MG63 (cell line): ENCODE results near the gene ZNF609. TPM values are rescaled to one million over a fixed set of nuclear protein-coding genes. Genes with fewer than 3 reads are reported as not detected.
A peak's percentile ranks its signal among the peaks of the same experiment; 100 is the strongest.
"Not testable (repeated sequence)": the region's sequence is repeated elsewhere in the genome, so short reads cannot be mapped to it uniquely, and the experiment has no call there.

Experiments used
- DNase-seq: peaks from one replicate; pipeline ENCODE4 v3.0.0-alpha.2; 2020
- H3K27me3 ChIP-seq: fragments of 250-450 bp; sonication (Bioruptor Pico); 2 replicates; pipeline ENCODE4 v1.5.1; 2020; ENCODE audit warnings: mild to moderate bottlenecking, moderate library complexity
- H3K36me3 ChIP-seq: fragments of 250-450 bp; sonication (Bioruptor Pico); 2 replicates; pipeline ENCODE4 v1.5.1; 2020; ENCODE audit warnings: mild to moderate bottlenecking, moderate library complexity
- H3K4me3 ChIP-seq: fragments of 250-450 bp; sonication (Bioruptor Pico); 2 replicates; pipeline ENCODE4 v1.5.1; 2020; ENCODE audit warnings: mild to moderate bottlenecking, moderate library complexity
- H3K9me3 ChIP-seq: fragments of 250-450 bp; sonication (Bioruptor Pico); 2 replicates; pipeline ENCODE4 v1.5.1; 2020; ENCODE audit warnings: mild to moderate bottlenecking, moderate library complexity
- total RNA-seq: library from RNA; depleted of rRNA; stranded (reverse); fragments of >200 nt; shearing (Covaris generic); gene quantifications from 2 replicates; pipeline ENCODE4 v1.2.3, GENCODE V29; 2014; ENCODE audit warnings: low replicate concordance

Gene ZNF609
- total RNA-seq, 1 experiment from 2014 or later: 7.1 TPM

- no peak for DNase-seq
- Histone ChIP-seq H3K4me3 (no peak overlapping the region), H3K9me3 (no peaks in the 10 kb centered on the region), H3K36me3 (peaks cover 3% of the 10 kb centered on the region), H3K27me3 (no peaks in the 10 kb centered on the region)
These were observed 18.5 kb downstream of the ZNF609 start for GRCh38 chr15:64478863-64479262.

- no peak overlapping the region for H3K4me3 ChIP-seq
- DNase-seq: no peak
- H3K9me3 ChIP-seq: no peaks in the 10 kb centered on the region
- H3K36me3 ChIP-seq: peaks cover 3% of the 10 kb centered on the region
- no peaks in the 10 kb centered on the region for H3K27me3 ChIP-seq
These were observed 20.5 kb downstream of the ZNF609 start for GRCh38 chr15:64480891-64481290.

- DNase-seq: no peak
- no peak overlapping the region for H3K4me3 ChIP-seq
- no peaks in the 10 kb centered on the region for H3K9me3 ChIP-seq
- H3K27me3 ChIP-seq: no peaks in the 10 kb centered on the region
- peaks cover 3% of the 10 kb centered on the region for H3K36me3 ChIP-seq
These were observed 23.4 kb downstream of the ZNF609 start for GRCh38 chr15:64483749-64484148.

- H3K27me3 ChIP-seq: no peaks in the 10 kb centered on the region
- no peak for DNase-seq
- H3K4me3 ChIP-seq: no peak overlapping the region
- H3K9me3 ChIP-seq: no peaks in the 10 kb centered on the region
- H3K36me3 ChIP-seq: peaks cover 3% of the 10 kb centered on the region; the same call in 1 of the 2 replicates
These were observed 25.4 kb downstream of the ZNF609 start for GRCh38 chr15:64485796-64486195.

GRCh38 chr15:64490598-64491259 is 30.4 kb downstream of the ZNF609 start:
- no peak overlapping the region for H3K4me3 ChIP-seq
- no peaks in the 10 kb centered on the region for H3K9me3 ChIP-seq
- DNase-seq: peak; percentile 23

GRCh38 chr15:64493641-64494040 is 33.3 kb downstream of the ZNF609 start:
- no peak for DNase-seq
- H3K27me3 ChIP-seq: no peaks in the 10 kb centered on the region
- H3K4me3 ChIP-seq: no peak overlapping the region
- H3K9me3 ChIP-seq: no peaks in the 10 kb centered on the region
- peaks cover 8% of the 10 kb centered on the region for H3K36me3 ChIP-seq

More at GRCh38 chr15:64490598-64491259, 30.4 kb downstream of the ZNF609 start:
- Histone ChIP-seq H3K36me3 (peaks cover 2% of the 10 kb centered on the region; the same call in 1 of the 2 replicates), H3K27me3 (no peaks in the 10 kb centered on the region)

- not testable (repeated sequence) for H3K4me3 ChIP-seq, H3K27me3 ChIP-seq, H3K9me3 ChIP-seq, DNase-seq
- H3K36me3 ChIP-seq: peaks cover 28% of the 10 kb centered on the region
These were observed 35.6 kb downstream of the ZNF609 start for GRCh38 chr15:64495968-64496367.

- H3K36me3 ChIP-seq: peaks cover 43% of the 10 kb centered on the region
- H3K9me3 ChIP-seq: no peaks in the 10 kb centered on the region
- no peak for DNase-seq
- H3K27me3 ChIP-seq: no peaks in the 10 kb centered on the region
- no peak overlapping the region for H3K4me3 ChIP-seq
These were observed 40.5 kb downstream of the ZNF609 start for GRCh38 chr15:64500695-64501395.

GRCh38 chr15:64501396-64501715 is 41.0 kb downstream of the ZNF609 start:
- Histone ChIP-seq H3K9me3 (no peaks in the 10 kb centered on the region), H3K36me3 (peaks cover 43% of the 10 kb centered on the region), H3K4me3 (no peak overlapping the region), H3K27me3 (no peaks in the 10 kb centered on the region)
- no peak for DNase-seq

- Histone ChIP-seq H3K4me3 (no peak overlapping the region), H3K27me3 (no peaks in the 10 kb centered on the region), H3K9me3 (no peaks in the 10 kb centered on the region), H3K36me3 (peaks cover 42% of the 10 kb centered on the region)
- DNase-seq: no peak
These were observed 41.8 kb downstream of the ZNF609 start for GRCh38 chr15:64502151-64502550.

- no peaks in the 10 kb centered on the region for H3K9me3 ChIP-seq
- DNase-seq: no peak
- H3K4me3 ChIP-seq: no peak overlapping the region
- H3K36me3 ChIP-seq: peaks cover 38% of the 10 kb centered on the region
- H3K27me3 ChIP-seq: no peaks in the 10 kb centered on the region
These were observed 42.2 kb downstream of the ZNF609 start for GRCh38 chr15:64502551-64502950.

GRCh38 chr15:64503197-64503596 is 42.8 kb downstream of the ZNF609 start:
- Histone ChIP-seq H3K9me3 (no peaks in the 10 kb centered on the region), H3K36me3 (peaks cover 37% of the 10 kb centered on the region), H3K4me3 (no peak overlapping the region), H3K27me3 (no peaks in the 10 kb centered on the region)
- DNase-seq: no peak

- Histone ChIP-seq H3K27me3 (no peaks in the 10 kb centered on the region), H3K4me3 (no peak overlapping the region), H3K9me3 (no peaks in the 10 kb centered on the region), H3K36me3 (peaks cover 37% of the 10 kb centered on the region)
- DNase-seq: no peak
These were observed 43.3 kb downstream of the ZNF609 start for GRCh38 chr15:64503640-64504039.

GRCh38 chr15:64507293-64507802 is 47.0 kb downstream of the ZNF609 start:
- Histone ChIP-seq H3K4me3 (no peak overlapping the region), H3K27me3 (no peaks in the 10 kb centered on the region), H3K9me3 (no peaks in the 10 kb centered on the region), H3K36me3 (peaks cover 23% of the 10 kb centered on the region)
- DNase-seq: no peak

GRCh38 chr15:64507845-64508244 is 47.5 kb downstream of the ZNF609 start:
- H3K4me3 ChIP-seq: no peak overlapping the region
- peaks cover 23% of the 10 kb centered on the region for H3K36me3 ChIP-seq
- no peaks in the 10 kb centered on the region for H3K9me3 ChIP-seq
- no peaks in the 10 kb centered on the region for H3K27me3 ChIP-seq
- no peak for DNase-seq

- Histone ChIP-seq H3K4me3 (no peak overlapping the region), H3K9me3 (no peaks in the 10 kb centered on the region), H3K27me3 (no peaks in the 10 kb centered on the region), H3K36me3 (peaks cover 12% of the 10 kb centered on the region)
- no peak for DNase-seq
These were observed 53.4 kb downstream of the ZNF609 start for GRCh38 chr15:64513823-64514222.

GRCh38 chr15:64515196-64515595 is 54.8 kb downstream of the ZNF609 start:
- Histone ChIP-seq H3K4me3 (no peak overlapping the region), H3K27me3 (no peaks in the 10 kb centered on the region), H3K9me3 (no peaks in the 10 kb centered on the region), H3K36me3 (peaks cover 10% of the 10 kb centered on the region)
- DNase-seq: no peak

GRCh38 chr15:64515825-64516224 is 55.4 kb downstream of the ZNF609 start:
- no peak for DNase-seq
- Histone ChIP-seq H3K36me3 (peaks cover 7% of the 10 kb centered on the region), H3K4me3 (no peak overlapping the region), H3K9me3 (no peaks in the 10 kb centered on the region), H3K27me3 (no peaks in the 10 kb centered on the region)
